Hepatic stellate cell (primary cell): ENCODE data around the gene LHX3.

Experiments used
- DNase-seq: peaks from one replicate; pipeline ENCODE4 v3.0.0; 2011; ENCODE audit warnings: low spot score

LHX3 gene

GRCh38 chr9:136226680-136227407 lies 21.9 kb upstream of the LHX3 start:
- DNase-seq = no peak

- peak; percentile 61 for DNase-seq
These were observed 21.1 kb upstream of the LHX3 start for GRCh38 chr9:136225748-136226679.

GRCh38 chr9:136225366-136225747 lies 20.4 kb upstream of the LHX3 start:
- DNase-seq = no peak

GRCh38 chr9:136223871-136224640 lies 19.1 kb upstream of the LHX3 start:
- DNase-seq = no peak

GRCh38 chr9:136222906-136223285 lies 18.0 kb upstream of the LHX3 start:
- no peak for DNase-seq

GRCh38 chr9:136222166-136222905 lies 17.4 kb upstream of the LHX3 start:
- DNase-seq = no peak

- DNase-seq = no peak
These were observed 15.2 kb upstream of the LHX3 start for GRCh38 chr9:136220017-136220729.

GRCh38 chr9:136219276-136219675 lies 14.3 kb upstream of the LHX3 start:
- no peak for DNase-seq

- no peak for DNase-seq
These were observed 13.7 kb upstream of the LHX3 start for GRCh38 chr9:136218673-136219072.

GRCh38 chr9:136218271-136218670 lies 13.3 kb upstream of the LHX3 start:
- DNase-seq = no peak

GRCh38 chr9:136216541-136217244 lies 11.8 kb upstream of the LHX3 start:
- no peak for DNase-seq

GRCh38 chr9:136213733-136214132 lies 8.8 kb upstream of the LHX3 start:
- no peak for DNase-seq

- no peak for DNase-seq
These were observed 7.5 kb upstream of the LHX3 start for GRCh38 chr9:136212345-136212950.

- DNase-seq = no peak
These were observed 6.8 kb upstream of the LHX3 start for GRCh38 chr9:136211441-136212344.

GRCh38 chr9:136211006-136211405 lies 6.1 kb upstream of the LHX3 start:
- DNase-seq = no peak

- no peak for DNase-seq
These were observed 5.3 kb upstream of the LHX3 start for GRCh38 chr9:136210276-136210675.

GRCh38 chr9:136209786-136210185 lies 4.9 kb upstream of the LHX3 start:
- no peak for DNase-seq

GRCh38 chr9:136209232-136209631 lies 4.3 kb upstream of the LHX3 start:
- no peak for DNase-seq

- DNase-seq = no peak
These were observed 3.7 kb upstream of the LHX3 start for GRCh38 chr9:136208675-136209074.
